H1 (cell line): ENCODE measurements around the gene GTF3C2. TPM values are rescaled to one million over a fixed set of nuclear protein-coding genes. Genes with fewer than 3 reads are reported as not detected.
"Not testable (repeated sequence)": the region's sequence is repeated elsewhere in the genome, so short reads cannot be mapped to it uniquely, and the experiment has no call there.

Source experiments
- CTCF ChIA-PET: fragments of 300-600 bp; sonication (Branson Sonifier 250); formaldehyde crosslinking; loops from one replicate; lab custom pipeline; 2021; ENCODE audit not compliant: partially characterized antibody; lab: Charles Lee
- POLR2A ChIA-PET: fragments of 300-600 bp; sonication (Branson Sonifier 250); formaldehyde crosslinking; loops from one replicate; lab custom pipeline; 2021; ENCODE audit warnings: inconsistent platforms; ENCODE audit not compliant: partially characterized antibody; lab: Charles Lee
- DNase-seq, 2 experiments: peaks; one replicate each; pipeline versions ENCODE4 v3.0.0 to v3.0.0-alpha.2; 2010 to 2022; ENCODE audit warnings: low spot score in 2 of 2, low read depth in 1 of 2, mixed read lengths in 1 of 2
- FAIRE-seq: peaks from 2 replicates; lab custom pipeline; 2011; peaks lifted over from hg19 to GRCh38; lab: Jason Lieb, UNC
- H2AFZ ChIP-seq: 2 replicates; pipeline ENCODE4 v1.8.1; 2012; ENCODE audit warnings: low read length, inconsistent platforms
- H2AK5ac ChIP-seq: 2 replicates; pipeline ENCODE4 v1.6.1; 2013; ENCODE audit warnings: low read depth, low read length
- H2BK120ac ChIP-seq: replicated peaks from 2 replicates; pipeline ENCODE3; 2013; ENCODE audit warnings: low read depth, low read length, inconsistent platforms
- H2BK12ac ChIP-seq: 2 replicates; pipeline ENCODE4 v1.6.1; 2013; ENCODE audit warnings: low read depth, low read length
- H2BK15ac ChIP-seq: 2 replicates; pipeline ENCODE4 v1.6.1; 2013; ENCODE audit warnings: low read length
- H2BK20ac ChIP-seq: 2 replicates; pipeline ENCODE4 v1.6.1; 2013; ENCODE audit warnings: low read length
- H2BK5ac ChIP-seq: 2 replicates; pipeline ENCODE4 v1.6.1; 2013; ENCODE audit warnings: low read depth, low read length
- H3K14ac ChIP-seq: 2 replicates; pipeline ENCODE4 v1.6.1; 2013; ENCODE audit warnings: inconsistent platforms; ENCODE audit not compliant: insufficient read length
- H3K18ac ChIP-seq: 2 replicates; pipeline ENCODE4 v1.6.1; 2013; ENCODE audit warnings: low read length; ENCODE audit errors: extremely low read depth
- H3K23ac ChIP-seq: 2 replicates; pipeline ENCODE4 v1.6.1; 2013; ENCODE audit warnings: inconsistent platforms; ENCODE audit not compliant: insufficient read length
- H3K23me2 ChIP-seq: 2 replicates; pipeline ENCODE4 v1.6.1; 2013; ENCODE audit warnings: low read depth, low read length
- H3K27ac ChIP-seq: 2 replicates; pipeline ENCODE4 v1.6.1; 2011; ENCODE audit warnings: low read depth, low read length, inconsistent platforms
- H3K27me3 ChIP-seq, 4 experiments: replicated peaks in 1 of 4; 1 replicate in 1 of 4; 2 replicates in 3 of 4; pipeline versions ENCODE4 v1.6.1 to v1.8.1; 2011 to 2013; ENCODE audit warnings: low read length in 3 of 4, mild to moderate bottlenecking in 3 of 4, inconsistent platforms in 2 of 4, mixed read lengths in 2 of 4, moderate library complexity in 1 of 4; ENCODE audit not compliant: control insufficient read depth in 3 of 4, insufficient read depth in 3 of 4; ENCODE audit errors: extremely low read depth in 1 of 4
- H3K36me3 ChIP-seq, 4 experiments: 2 replicates each; pipeline versions ENCODE4 v1.6.1 to v1.8.1; 2011 to 2013; ENCODE audit warnings: mild to moderate bottlenecking in 4 of 4, low read length in 3 of 4, moderate library complexity in 2 of 4, control low read depth in 1 of 4, inconsistent platforms in 1 of 4; ENCODE audit not compliant: insufficient read depth in 4 of 4, control insufficient read depth in 2 of 4
- H3K4ac ChIP-seq: replicated peaks from 2 replicates; pipeline ENCODE3; 2013; ENCODE audit warnings: low read length, low read depth, mixed read lengths, inconsistent platforms; ENCODE audit not compliant: insufficient read length
- H3K4me1 ChIP-seq, 4 experiments: replicated peaks in 1 of 4; 1 replicate in 1 of 4; 2 replicates in 3 of 4; pipeline versions ENCODE4 v1.6.1 to v1.8.1; 2011 to 2013; ENCODE audit warnings: low read length in 3 of 4, inconsistent platforms in 2 of 4, mixed read lengths in 1 of 4; ENCODE audit not compliant: insufficient read depth in 4 of 4, control insufficient read depth in 3 of 4
- H3K4me2 ChIP-seq, 2 experiments: 2 replicates each; pipeline versions ENCODE4 v1.6.1 to v1.8.1; 2011 to 2013; ENCODE audit warnings: low read depth in 2 of 2, low read length in 2 of 2, control low read depth in 1 of 2, inconsistent platforms in 1 of 2, mild to moderate bottlenecking in 1 of 2; ENCODE audit not compliant: insufficient read depth in 1 of 2
- H3K4me3 ChIP-seq, 4 experiments: fragments of 200-600, 300-600 bp in 1 of 4; sonication (generic), shearing (Covaris generic), sonication (Bioruptor Twin) in 1 of 4; 2 replicates each; pipeline versions ENCODE4 v1.5.1 to v1.8.1; 2011 to 2016; ENCODE audit warnings: low read length in 4 of 4, low read depth in 3 of 4, control low read depth in 2 of 4, inconsistent platforms in 2 of 4, mild to moderate bottlenecking in 2 of 4, mixed read lengths in 1 of 4, moderate library complexity in 1 of 4; ENCODE audit not compliant: insufficient read depth in 2 of 4; ENCODE audit errors: extremely low read depth in 1 of 4
- H3K56ac ChIP-seq: replicated peaks from 2 replicates; pipeline ENCODE3; 2013; ENCODE audit warnings: low read depth, mild to moderate bottlenecking, mixed read lengths, low read length, inconsistent platforms; ENCODE audit not compliant: insufficient read length
- H3K79me1 ChIP-seq: 2 replicates; pipeline ENCODE4 v1.6.1; 2013; ENCODE audit warnings: low read depth, low read length, control low read depth
- H3K79me2 ChIP-seq, 2 experiments: 2 replicates each; pipeline versions ENCODE4 v1.6.1 to v1.8.1; 2012 to 2013; ENCODE audit warnings: low read length in 2 of 2, mild to moderate bottlenecking in 2 of 2, inconsistent platforms in 1 of 2; ENCODE audit not compliant: insufficient read depth in 2 of 2, control insufficient read depth in 1 of 2
- H3K9ac ChIP-seq, 4 experiments: replicated peaks in 1 of 4; 1 replicate in 1 of 4; 2 replicates in 3 of 4; pipeline versions ENCODE4 v1.6.1 to v1.8.1; 2011 to 2013; ENCODE audit warnings: low read depth in 3 of 4, low read length in 3 of 4, control low read depth in 2 of 4, mild to moderate bottlenecking in 2 of 4, moderate library complexity in 2 of 4, inconsistent platforms in 1 of 4; ENCODE audit errors: extremely low read depth in 1 of 4
- H3K9me3 ChIP-seq, 2 experiments: 2 replicates each; pipeline versions ENCODE4 v1.6.1 to v1.8.1; 2012 to 2013; ENCODE audit warnings: mild to moderate bottlenecking in 2 of 2, moderate library complexity in 2 of 2, control low read depth in 1 of 2, inconsistent platforms in 1 of 2, low read depth in 1 of 2, low read length in 1 of 2, mixed read lengths in 1 of 2; ENCODE audit not compliant: insufficient read depth in 2 of 2
- H4K20me1 ChIP-seq, 2 experiments: replicated peaks in 1 of 2; 2 replicates each; pipeline versions ENCODE3 to v1.8.1; 2011 to 2013; ENCODE audit warnings: inconsistent platforms in 2 of 2, low read length in 2 of 2, mild to moderate bottlenecking in 1 of 2; ENCODE audit not compliant: insufficient read depth in 2 of 2, control insufficient read depth in 1 of 2
- H4K5ac ChIP-seq: 2 replicates; pipeline ENCODE4 v1.6.1; 2013; ENCODE audit warnings: low read length, low read depth, mixed read lengths, inconsistent platforms; ENCODE audit not compliant: insufficient read length
- H4K8ac ChIP-seq: 2 replicates; pipeline ENCODE4 v1.8.0; 2013; ENCODE audit warnings: mild to moderate bottlenecking, moderate library complexity, low read length, inconsistent platforms; ENCODE audit not compliant: insufficient read depth; ENCODE audit errors: extremely low read depth
- H4K91ac ChIP-seq: replicated peaks from 2 replicates; pipeline ENCODE3; 2013; ENCODE audit warnings: low read length, mixed read lengths, inconsistent platforms; ENCODE audit not compliant: insufficient read length
- BRCA1 ChIP-seq: IDR thresholded peaks from 2 replicates; pipeline ENCODE4 v1.6.1; 2012; ENCODE audit warnings: low read depth, low read length, improper control_type of control experiment
- E2F6 ChIP-seq: IDR thresholded peaks from 2 replicates; pipeline ENCODE4 v1.6.1; 2012; ENCODE audit warnings: inconsistent platforms
- JUN ChIP-seq: IDR thresholded peaks from 2 replicates; pipeline ENCODE4 v1.6.1; 2011; ENCODE audit warnings: low read depth, mild to moderate bottlenecking, improper control_type of control experiment, low read length
- JUND ChIP-seq: IDR thresholded peaks from 2 replicates; pipeline ENCODE4 v1.6.1; 2011; ENCODE audit warnings: mild to moderate bottlenecking, improper control_type of control experiment, low read length
- RAD21 ChIP-seq, 2 experiments: IDR thresholded peaks in 1 of 2; conservative IDR thresholded peaks in 1 of 2; 2 replicates each; pipeline ENCODE4 v1.6.1; 2011; ENCODE audit warnings: low read depth in 2 of 2, low read length in 2 of 2, improper control_type of control experiment in 1 of 2, inconsistent platforms in 1 of 2, mild to moderate bottlenecking in 1 of 2, moderate library complexity in 1 of 2
- RXRA ChIP-seq: IDR thresholded peaks from 2 replicates; pipeline ENCODE4 v1.6.1; 2011; ENCODE audit warnings: low read depth, mild to moderate bottlenecking, low read length, moderate library complexity; ENCODE audit not compliant: insufficient read depth
- SIN3A ChIP-seq, 2 experiments: IDR thresholded peaks in 1 of 2; conservative IDR thresholded peaks in 1 of 2; 2 replicates each; pipeline ENCODE4 v1.6.1; 2011 to 2012; ENCODE audit warnings: low read length in 2 of 2, improper control_type of control experiment in 1 of 2, low read depth in 1 of 2, mild to moderate bottlenecking in 1 of 2
- TAF1 ChIP-seq: IDR thresholded peaks from 2 replicates; pipeline ENCODE4 v1.6.1; 2011; ENCODE audit warnings: mild to moderate bottlenecking, low read depth, low read length
- WGBS, 2 experiments: shearing (Covaris generic) in 1 of 2; methylation state at CpG; one replicate each; pipeline versions ENCODE4 v1.1.6 to v1.1.7; 2013 to 2015; ENCODE audit warnings: low lambda C conversion rate in 2 of 2, mixed read lengths in 2 of 2, inconsistent platforms in 1 of 2, low coverage in 1 of 2, missing lambda C conversion rate in 1 of 2; ENCODE audit not compliant: insufficient replicate concordance in 2 of 2, insufficient coverage in 1 of 2, insufficient read length in 1 of 2; ENCODE audit errors: extremely low coverage in 1 of 2, missing lambda C conversion rate in 1 of 2; 5-methylcytosine and 5-hydroxymethylcytosine counted together
- polyA plus RNA-seq, 7 experiments: library from polyadenylated mRNA; depleted of rRNA in 3 of 7; stranded (reverse) in 5 of 7; unstranded in 2 of 7; fragments of >200 nt in 5 of 7; fragments of 200-250 nt in 2 of 7; gene quantifications; 1 replicate in 5 of 7; 2 replicates in 1 of 7; 4 replicates in 1 of 7; pipeline versions ENCODE4 v1.2.1 to v1.2.3, GENCODE V29; 2011 to 2013; ENCODE audit warnings: missing spikeins in 2 of 7, mixed read lengths in 2 of 7
- total RNA-seq: library from RNA; stranded (reverse); fragmentation: NEBNext Ultra II Directional; extraction: Animal tissue kit (Norgen Biotek cat#: 25700); gene quantifications from 2 replicates; pipeline ENCODE4 v1.2.1, GENCODE V29; 2021

Gene GTF3C2
- total and polyA plus RNA-seq, 2 of the 8 experiments (the other 6 are each of a cell fraction or from before 2014, with no cell fraction given): 118 to 127 TPM

- TF ChIP-seq E2F6 (no peak), BRCA1 (no peak), TAF1 (no peak), SIN3A (conservative IDR thresholded peaks at IDR 0.05 in 1 of 2, IDR thresholded peaks at IDR 0.05 in 1 of 2; ENCODE audit: low read depth in 1 of 2, low read length in 2 of 2) (0 out of 4 replicates have a peak, but pooled peaks of 1 of the 2 experiments have one; percentile 64), RAD21 (IDR thresholded peaks at IDR 0.05 in 1 of 2, conservative IDR thresholded peaks at IDR 0.05 in 1 of 2; ENCODE audit: low read depth in 2 of 2, low read length in 2 of 2) (peak; percentile 17 to 43; a peak in 3 of 4 replicates), JUND (peak; percentile 82; the same call in 1 of the 2 replicates), JUN (no peak), RXRA (no peak)
These were observed 35.5 kb downstream of the GTF3C2 start (continued) for GRCh38 chr2:27320958-27321543.

- not testable (repeated sequence) for H3K27me3 ChIP-seq, H2BK12ac ChIP-seq, H2BK120ac ChIP-seq, H3K14ac ChIP-seq, H3K4me3 ChIP-seq, H2BK5ac ChIP-seq, H3K79me1 ChIP-seq, H3K36me3 ChIP-seq, H3K18ac ChIP-seq, H2BK15ac ChIP-seq, H3K9me3 ChIP-seq, FAIRE-seq, H3K23me2 ChIP-seq, H3K4ac ChIP-seq, H3K9ac ChIP-seq, H4K8ac ChIP-seq, H4K5ac ChIP-seq, H3K56ac ChIP-seq, H3K27ac ChIP-seq, H4K20me1 ChIP-seq, H4K91ac ChIP-seq, H3K4me2 ChIP-seq, H3K79me2 ChIP-seq, H2BK20ac ChIP-seq, H3K23ac ChIP-seq, H2AK5ac ChIP-seq, H2AFZ ChIP-seq, DNase-seq
- H3K4me1 ChIP-seq: peaks cover 0 to 12% (median 0%) of the 10 kb centered on the region in 4 experiments; a peak in 5 of 7 replicates
- CTCF ChIA-PET: interaction anchor here (0.7 to 10.3 kb wide), 8 partner anchors 10 to 70 kb away, joined by 3 to 128 read pairs (median 4); partner anchors contain the start of gene UCN
- 94% methylated on average over 14 of the region's 15 CpGs; no CpG with 5 or more reads in 1 of the 2 experiments for WGBS, 2 experiments
- POLR2A ChIA-PET: interaction anchor here (1.0 to 9.4 kb wide), 3 partner anchors 11 to 100 kb away, joined by 3 to 105 read pairs (median 3); partner anchors contain the start of genes TRIM54 and UCN
These were observed 36.7 kb downstream of the GTF3C2 start for GRCh38 chr2:27319839-27320238.
